SK-N-MC (cell line): ENCODE data around the gene CCIN.

Source experiments
- DNase-seq: peaks from one replicate; pipeline ENCODE4 v3.0.0-alpha.2; 2011; ENCODE audit warnings: low read depth, low spot score
- H3K27ac ChIP-seq: fragments of 200-600 bp; sonication (generic); 2 replicates; pipeline ENCODE4 v1.5.1; 2016; ENCODE audit warnings: mixed run types
- H3K36me3 ChIP-seq: fragments of 200-600 bp; sonication (generic); 2 replicates; pipeline ENCODE4 v1.6.1; 2017; ENCODE audit warnings: antibody characterized with exemption, low read length, mixed read lengths; ENCODE audit not compliant: insufficient read depth
- H3K4me3 ChIP-seq: fragments of 200-600 bp; sonication (generic); 2 replicates; pipeline ENCODE4 v1.5.1; 2016
- H3K9ac ChIP-seq: fragments of 200-600 bp; sonication (generic); 2 replicates; pipeline ENCODE4 v1.8.0; 2017; ENCODE audit warnings: mixed run types, mixed read lengths; ENCODE audit not compliant: insufficient read length
- H3K9me3 ChIP-seq: fragments of 200-600 bp; sonication (generic); 2 replicates; pipeline ENCODE4 v1.6.1; 2017; ENCODE audit warnings: low read depth, mild to moderate bottlenecking, antibody characterized with exemption, low read length, moderate library complexity, mixed read lengths
- EZH2 ChIP-seq: fragments of 200-600 bp; sonication (generic); IDR thresholded peaks from one replicate; pipeline ENCODE4 v1.6.1; 2017; ENCODE audit warnings: antibody characterized with exemption
- FOXP2 ChIP-seq: optimal IDR thresholded peaks from 2 replicates; pipeline ENCODE3; 2011; ENCODE audit warnings: mild to moderate bottlenecking, moderate library complexity; ENCODE audit not compliant: insufficient read depth; ENCODE audit errors: extremely low read length, control extremely low read depth
- POLR2AphosphoS5 ChIP-seq: IDR thresholded peaks from 2 replicates; pipeline ENCODE4 v1.6.1; 2012; ENCODE audit warnings: mild to moderate bottlenecking, low read depth, low read length, borderline replicate concordance

Gene CCIN

DNA sequence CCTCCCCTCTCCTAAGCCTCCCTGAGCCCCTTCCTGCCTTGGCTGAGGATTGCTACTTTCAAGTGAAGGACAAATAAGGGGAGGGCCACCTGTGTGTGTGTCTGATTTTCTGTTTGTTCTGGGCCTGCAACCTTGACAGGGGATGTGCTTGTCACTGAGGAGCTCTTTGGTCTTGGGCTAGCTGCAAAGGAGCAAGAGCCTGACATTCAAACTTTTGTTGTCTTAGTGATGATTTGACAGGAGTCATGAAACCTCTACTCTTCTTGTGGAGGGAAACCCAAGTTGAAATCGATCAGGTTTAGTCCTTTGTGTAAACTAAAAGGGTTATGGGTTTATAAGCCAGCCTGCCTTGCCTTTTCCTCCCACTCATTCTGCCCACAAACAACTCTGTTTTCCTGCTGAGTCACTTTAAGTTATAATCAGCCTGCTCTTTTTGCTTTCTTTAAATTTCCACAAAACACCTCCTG lies 38.4 kb downstream of the CCIN start:
- no peak overlapping the region for H3K9ac ChIP-seq
- H3K36me3 ChIP-seq, result peaks cover 95% of the 10 kb centered on the region

GRCh38 chr9:36208521-36209253 lies 39.5 kb downstream of the CCIN start:
- no peaks in the 10 kb centered on the region for H3K9me3 ChIP-seq
- H3K4me3 ChIP-seq, result no peak overlapping the region
- H3K36me3 ChIP-seq, result peaks cover 95% of the 10 kb centered on the region
- TF ChIP-seq FOXP2 (no peak), EZH2 (no peak), POLR2AphosphoS5 (no peak)
- no peak for DNase-seq
- H3K9ac ChIP-seq, result no peak overlapping the region
- no peak overlapping the region for H3K27ac ChIP-seq

More for the DNA sequence above, 38.4 kb downstream of the CCIN start:
- Histone ChIP-seq H3K27ac (no peak overlapping the region), H3K4me3 (no peak overlapping the region), H3K9me3 (no peaks in the 10 kb centered on the region)
- TF ChIP-seq FOXP2, result no peak
- TF ChIP-seq EZH2, result no peak
- no peak for TF ChIP-seq POLR2AphosphoS5
- no peak for DNase-seq

DNA sequence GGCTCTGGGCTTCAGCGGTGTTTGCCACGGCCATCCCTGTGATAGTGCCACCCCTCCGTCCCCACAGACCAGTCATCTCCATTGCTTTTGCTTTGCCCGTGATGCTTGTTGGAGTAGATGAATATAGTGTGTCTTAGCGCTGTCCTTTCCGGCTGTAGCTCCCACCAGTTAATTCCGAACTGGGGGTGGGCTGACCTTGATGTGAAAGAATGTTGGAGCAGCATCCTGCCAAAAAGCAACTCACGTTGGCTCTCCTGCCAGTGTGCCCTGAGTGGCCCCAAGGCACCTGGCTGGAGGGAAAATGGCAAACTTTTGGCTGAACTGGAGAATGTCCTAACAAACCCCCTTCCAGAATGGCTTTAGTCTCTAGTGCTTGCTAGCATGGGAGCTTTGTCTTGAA lies 41.5 kb downstream of the CCIN start:
- Histone ChIP-seq H3K27ac (0 out of 2 replicates have a peak overlapping the region, but pooled peaks have one; percentile 17), H3K4me3 (no peak overlapping the region), H3K36me3 (peaks cover 87% of the 10 kb centered on the region), H3K9me3 (no peaks in the 10 kb centered on the region), H3K9ac (no peak overlapping the region)
- DNase-seq, result no peak
- TF ChIP-seq EZH2 (no peak), POLR2AphosphoS5 (no peak), FOXP2 (no peak)

DNA sequence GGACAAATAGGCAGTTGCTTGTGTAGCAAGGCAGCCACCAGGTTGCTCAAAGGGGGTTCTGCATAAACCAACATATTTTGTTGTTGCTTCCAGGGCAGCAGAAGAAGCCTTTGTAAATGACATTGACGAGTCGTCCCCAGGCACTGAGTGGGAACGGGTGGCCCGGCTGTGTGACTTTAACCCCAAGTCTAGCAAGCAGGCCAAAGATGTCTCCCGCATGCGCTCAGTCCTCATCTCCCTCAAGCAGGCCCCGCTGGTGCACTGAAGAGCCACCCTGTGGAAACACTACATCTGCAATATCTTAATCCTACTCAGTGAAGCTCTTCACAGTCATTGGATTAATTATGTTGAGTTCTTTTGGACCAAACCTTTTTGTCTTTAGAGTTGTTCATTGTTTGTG lies 42.3 kb downstream of the CCIN start:
- Histone ChIP-seq H3K27ac (no peak overlapping the region), H3K36me3 (peaks cover 82% of the 10 kb centered on the region), H3K9ac (no peak overlapping the region), H3K9me3 (no peaks in the 10 kb centered on the region), H3K4me3 (no peak overlapping the region)
- no peak for TF ChIP-seq POLR2AphosphoS5
- no peak for TF ChIP-seq EZH2
- no peak for TF ChIP-seq FOXP2
- DNase-seq, result no peak

DNA sequence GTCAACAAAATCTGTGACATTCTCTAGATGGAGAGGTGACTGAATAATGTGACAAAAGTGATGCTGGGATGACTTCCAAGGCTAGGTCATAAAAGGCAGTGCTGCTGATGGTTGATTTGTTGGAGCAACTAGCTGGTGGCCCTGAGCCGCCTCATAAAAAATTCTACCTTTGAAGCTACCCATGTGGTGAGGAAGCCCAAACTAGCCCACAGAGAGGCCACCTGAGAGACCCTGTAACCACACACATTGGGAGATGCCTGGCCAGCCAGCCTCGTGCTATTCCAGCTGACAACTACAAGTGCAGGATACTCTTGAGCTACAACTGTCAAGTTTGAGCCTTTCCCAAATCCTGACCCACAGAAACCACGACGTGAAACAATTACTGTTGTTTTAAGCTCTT lies 44.2 kb downstream of the CCIN start:
- DNase-seq, result no peak
- no peak overlapping the region for H3K9ac ChIP-seq
- peaks cover 78% of the 10 kb centered on the region for H3K36me3 ChIP-seq
- no peak overlapping the region for H3K4me3 ChIP-seq
- TF ChIP-seq FOXP2, result no peak
- no peak for TF ChIP-seq EZH2
- TF ChIP-seq POLR2AphosphoS5, result no peak
- no peak overlapping the region for H3K27ac ChIP-seq
- no peaks in the 10 kb centered on the region for H3K9me3 ChIP-seq

- DNase-seq, result no peak
- H3K9me3 ChIP-seq, result no peaks in the 10 kb centered on the region
- no peak overlapping the region for H3K4me3 ChIP-seq
- TF ChIP-seq FOXP2 (no peak), EZH2 (no peak), POLR2AphosphoS5 (no peak)
- no peak overlapping the region for H3K27ac ChIP-seq
- H3K36me3 ChIP-seq, result peaks cover 75% of the 10 kb centered on the region
- no peak overlapping the region for H3K9ac ChIP-seq
These were observed 44.8 kb downstream of the CCIN start for GRCh38 chr9:36213989-36214388.

DNA sequence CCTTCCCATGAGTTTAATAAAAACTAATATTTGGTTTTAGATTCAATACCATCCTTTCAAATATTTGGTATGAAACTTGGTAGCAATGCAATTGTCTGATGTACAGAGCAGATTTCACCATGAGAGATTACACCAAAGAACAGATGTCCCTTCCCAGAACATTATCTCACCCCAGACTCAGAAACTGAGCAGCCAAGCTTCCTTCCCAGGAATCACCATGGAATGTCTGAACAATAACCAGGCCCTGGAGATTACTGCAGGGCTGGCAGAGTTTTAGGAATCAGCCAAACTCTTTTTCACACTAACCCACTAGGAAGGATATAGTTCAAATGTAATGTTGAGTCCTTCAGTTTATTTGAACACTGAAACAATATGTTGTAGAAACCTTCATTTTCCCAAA lies 45.4 kb downstream of the CCIN start:
- H3K27ac ChIP-seq, result 0 out of 2 replicates have a peak overlapping the region, but pooled peaks have one; percentile 19
- no peak for DNase-seq
- no peak overlapping the region for H3K9ac ChIP-seq
- H3K36me3 ChIP-seq, result peaks cover 75% of the 10 kb centered on the region
- TF ChIP-seq FOXP2, result no peak
- no peak for TF ChIP-seq POLR2AphosphoS5
- no peak for TF ChIP-seq EZH2
- H3K9me3 ChIP-seq, result no peaks in the 10 kb centered on the region
- no peak overlapping the region for H3K4me3 ChIP-seq

DNA sequence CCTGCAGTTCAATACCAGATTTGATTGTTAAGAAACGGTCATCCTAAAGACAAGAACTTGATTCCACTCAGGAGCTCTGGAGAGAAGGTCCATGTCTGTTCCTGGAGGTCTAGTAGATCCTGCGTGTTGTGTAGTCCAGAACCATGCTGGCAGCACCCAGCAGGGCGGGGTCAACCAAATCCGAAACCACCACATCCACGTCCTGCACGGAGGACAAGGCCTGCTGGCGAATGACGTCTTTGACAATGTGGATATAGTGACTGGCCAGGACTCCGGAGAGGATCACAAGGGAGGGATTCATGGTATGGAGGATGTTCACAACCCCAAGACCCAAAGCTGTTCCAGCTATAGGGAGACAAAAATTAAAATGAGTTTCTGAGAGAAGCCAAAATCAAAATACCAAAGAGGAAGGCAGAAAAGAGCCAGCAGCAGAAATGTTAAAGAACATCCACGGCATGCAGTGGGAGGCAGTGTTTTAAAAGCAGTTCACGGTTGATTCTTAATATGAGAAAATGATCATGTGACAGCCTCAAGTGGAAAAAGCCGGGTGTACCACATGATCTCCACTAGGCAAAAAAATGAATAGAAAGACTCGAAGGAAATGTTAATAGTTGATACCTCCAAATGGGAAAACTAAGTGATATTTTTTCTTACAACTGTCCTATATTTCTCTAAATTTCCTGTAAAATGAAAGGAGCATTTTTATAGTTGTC lies 48.2 kb downstream of the CCIN start:
- H3K9ac ChIP-seq, result no peak overlapping the region
- H3K36me3 ChIP-seq, result peaks cover 76% of the 10 kb centered on the region

More for the DNA sequence above, 48.2 kb downstream of the CCIN start:
- no peak overlapping the region for H3K4me3 ChIP-seq
- H3K27ac ChIP-seq, result no peak overlapping the region
- TF ChIP-seq EZH2 (no peak), FOXP2 (no peak), POLR2AphosphoS5 (no peak)
- H3K9me3 ChIP-seq, result no peaks in the 10 kb centered on the region
- no peak for DNase-seq
